Astrocyte (in vitro differentiated cells and primary cell): ENCODE results near the gene LRPPRC. TPM values are rescaled to one million over a fixed set of nuclear protein-coding genes. Genes with fewer than 3 reads are reported as not detected.

Experiments
- DNase-seq: peaks from one replicate; pipeline ENCODE4 v3.0.0-alpha.2; 2010; ENCODE audit warnings: low read depth
- FAIRE-seq: peaks from 2 replicates; lab custom pipeline; 2011; peaks lifted over from hg19 to GRCh38; lab: Jason Lieb, UNC
- H2AFZ ChIP-seq: 2 replicates; pipeline ENCODE4 v1.6.0; 2012; ENCODE audit warnings: low read depth, low read length, inconsistent platforms
- H3K27ac ChIP-seq: 2 replicates; pipeline ENCODE4 v1.5.1; 2011; ENCODE audit warnings: low read depth, low read length, inconsistent platforms
- H3K27me3 ChIP-seq: 2 replicates; pipeline ENCODE4 v1.6.0; 2011; ENCODE audit warnings: low read length, inconsistent platforms; ENCODE audit not compliant: insufficient read depth
- H3K36me3 ChIP-seq: 2 replicates; pipeline ENCODE4 v1.5.1; 2011; ENCODE audit warnings: low read length, inconsistent platforms; ENCODE audit not compliant: insufficient read depth
- H3K4me1 ChIP-seq: 2 replicates; pipeline ENCODE4 v1.5.1; 2011; ENCODE audit warnings: low read length, inconsistent platforms; ENCODE audit not compliant: insufficient read depth
- H3K4me2 ChIP-seq: 2 replicates; pipeline ENCODE4 v1.6.0; 2012; ENCODE audit warnings: low read length, inconsistent platforms
- H3K4me3 ChIP-seq: 2 replicates; pipeline ENCODE4 v1.5.1; 2011; ENCODE audit warnings: low read depth, mild to moderate bottlenecking, low read length, inconsistent platforms; ENCODE audit not compliant: insufficient read depth
- H3K79me2 ChIP-seq: 2 replicates; pipeline ENCODE4 v1.6.0; 2012; ENCODE audit warnings: mild to moderate bottlenecking, low read length, inconsistent platforms; ENCODE audit not compliant: insufficient read depth
- H3K9ac ChIP-seq: 2 replicates; pipeline ENCODE4 v1.6.0; 2012; ENCODE audit warnings: mild to moderate bottlenecking, low read length, inconsistent platforms
- H3K9me3 ChIP-seq: 2 replicates; pipeline ENCODE4 v1.5.1; 2012; ENCODE audit warnings: low read depth, mild to moderate bottlenecking, low read length, inconsistent platforms; ENCODE audit not compliant: insufficient read depth
- H4K20me1 ChIP-seq: 2 replicates; pipeline ENCODE4 v1.6.0; 2012; ENCODE audit warnings: low read length, inconsistent platforms; ENCODE audit not compliant: insufficient read depth
- H3K27ac Mint-ChIP-seq: one replicate; pipeline ENCODE4 v1.8.0; 2021; ENCODE audit warnings: mild to moderate bottlenecking, mixed read lengths; ENCODE audit not compliant: unreplicated experiment
- H3K27me3 Mint-ChIP-seq: one replicate; pipeline ENCODE4 v1.8.0; 2021; ENCODE audit warnings: low read depth, mixed read lengths; ENCODE audit not compliant: unreplicated experiment
- H3K36me3 Mint-ChIP-seq: one replicate; pipeline ENCODE4 v1.8.0; 2021; ENCODE audit warnings: low read depth, mixed read lengths; ENCODE audit not compliant: unreplicated experiment
- H3K4me1 Mint-ChIP-seq: one replicate; pipeline ENCODE4 v1.8.0; 2021; ENCODE audit warnings: low read depth, mixed read lengths; ENCODE audit not compliant: unreplicated experiment
- H3K4me3 Mint-ChIP-seq: one replicate; pipeline ENCODE4 v1.8.0; 2021; ENCODE audit warnings: mild to moderate bottlenecking, moderate library complexity, mixed read lengths; ENCODE audit not compliant: unreplicated experiment
- H3K9me3 Mint-ChIP-seq: one replicate; pipeline ENCODE4 v1.8.0; 2021; ENCODE audit warnings: mild to moderate bottlenecking, mixed read lengths; ENCODE audit not compliant: unreplicated experiment
- CTCF ChIP-seq: IDR thresholded peaks from 2 replicates; pipeline ENCODE4 v1.5.1; 2011; ENCODE audit warnings: low read depth, mild to moderate bottlenecking, inconsistent platforms, low read length, moderate library complexity; ENCODE audit not compliant: insufficient read depth
- EZH2 ChIP-seq: IDR thresholded peaks from 2 replicates; pipeline ENCODE4 v1.6.1; 2012; ENCODE audit warnings: mild to moderate bottlenecking, low read length, inconsistent platforms; ENCODE audit not compliant: insufficient read depth
- total RNA-seq: library from RNA; stranded (reverse); gene quantifications from 2 replicates; pipeline ENCODE4 v1.2.1, GENCODE V29; 2021

The LRPPRC gene
- total RNA-seq, 1 donor from 2014 or later = 94.9 TPM

- no peaks in the 10 kb centered on the region for H3K4me1 ChIP-seq
- TF ChIP-seq CTCF = no peak
- no peak for TF ChIP-seq EZH2
- H3K4me1 Mint-ChIP-seq = no peaks in the 10 kb centered on the region
- peaks cover 7% of the 10 kb centered on the region for H3K79me2 ChIP-seq
- H3K27me3 ChIP-seq = no peaks in the 10 kb centered on the region
- H3K4me2 ChIP-seq = no peak overlapping the region
- no peaks in the 10 kb centered on the region for H3K9me3 ChIP-seq
- H3K36me3 ChIP-seq = peaks cover 20% of the 10 kb centered on the region
- no peak overlapping the region for H2AFZ ChIP-seq
- H3K4me3 Mint-ChIP-seq = no peak overlapping the region
- no peaks in the 10 kb centered on the region for H4K20me1 ChIP-seq
- no peaks in the 10 kb centered on the region for H3K9me3 Mint-ChIP-seq
- peak; percentile 8 for DNase-seq
- no peak overlapping the region for H3K27ac ChIP-seq
- H3K36me3 Mint-ChIP-seq = peaks cover 4% of the 10 kb centered on the region
- H3K27me3 Mint-ChIP-seq = no peaks in the 10 kb centered on the region
- no peak overlapping the region for H3K4me3 ChIP-seq
- no peak for FAIRE-seq
- H3K9ac ChIP-seq = no peak overlapping the region
- no peak overlapping the region for H3K27ac Mint-ChIP-seq
Measured at GRCh38 chr2:43937269-43937820, 58.4 kb downstream of the LRPPRC start.

DNA sequence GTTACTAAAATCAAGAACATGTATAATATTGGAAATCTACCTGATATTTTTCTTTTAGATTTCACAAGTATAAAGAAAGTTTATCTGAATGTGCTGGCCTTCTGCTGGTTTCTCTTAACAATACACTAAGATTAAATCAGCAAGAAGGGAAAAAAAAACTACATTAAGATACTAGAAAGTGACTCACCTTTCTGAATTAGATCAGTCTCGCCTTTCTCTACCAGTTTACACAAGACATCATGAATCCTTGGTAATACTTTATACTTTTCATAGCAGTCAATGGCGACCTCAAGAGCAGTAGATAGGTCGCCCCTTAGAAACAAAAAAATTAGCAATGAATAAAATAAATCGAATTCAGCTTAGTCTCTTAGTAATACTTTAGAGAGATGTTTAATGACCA is 61.2 kb downstream of the LRPPRC start:
- H2AFZ ChIP-seq = no peak overlapping the region

More for the DNA sequence above, 61.2 kb downstream of the LRPPRC start:
- H3K36me3 Mint-ChIP-seq = peaks cover 3% of the 10 kb centered on the region
- H3K9me3 ChIP-seq = no peaks in the 10 kb centered on the region
- no peak overlapping the region for H3K4me3 ChIP-seq
- FAIRE-seq (no peak), DNase-seq (peak; percentile 56)
- H3K9ac ChIP-seq = no peak overlapping the region
- H3K36me3 ChIP-seq = peaks cover 21% of the 10 kb centered on the region
- H3K4me3 Mint-ChIP-seq = no peak overlapping the region
- H3K4me2 ChIP-seq = no peak overlapping the region
- TF ChIP-seq EZH2 (no peak), CTCF (no peak)
- H3K4me1 Mint-ChIP-seq = no peaks in the 10 kb centered on the region
- H3K27ac Mint-ChIP-seq = no peak overlapping the region
- no peaks in the 10 kb centered on the region for H4K20me1 ChIP-seq
- H3K27ac ChIP-seq = no peak overlapping the region
- H3K4me1 ChIP-seq = no peaks in the 10 kb centered on the region
- H3K79me2 ChIP-seq = peaks cover 4% of the 10 kb centered on the region
- H3K9me3 Mint-ChIP-seq = no peaks in the 10 kb centered on the region
- H3K27me3 Mint-ChIP-seq = no peaks in the 10 kb centered on the region
- H3K27me3 ChIP-seq = no peaks in the 10 kb centered on the region
